Neural crest cell (in vitro differentiated cells): Measurements from ENCODE around the gene C1QL1. TPM values are rescaled to one million over a fixed set of nuclear protein-coding genes. Genes with fewer than 3 reads are reported as not detected.

ENCODE experiments used
- DNase-seq: peaks from one replicate; pipeline ENCODE4 v3.0.0; 2021; ENCODE audit warnings: low read depth, mixed read lengths, low spot score
- H3K27ac Mint-ChIP-seq: one replicate; pipeline ENCODE4 v1.8.0; 2021; ENCODE audit warnings: mild to moderate bottlenecking, mixed read lengths; ENCODE audit not compliant: unreplicated experiment
- H3K27me3 Mint-ChIP-seq: 2 replicates; pipeline ENCODE4 v1.8.0; 2021; ENCODE audit warnings: low read depth, mild to moderate bottlenecking, mixed read lengths
- H3K36me3 Mint-ChIP-seq: 2 replicates; pipeline ENCODE4 v1.8.0; 2021; ENCODE audit warnings: low read depth, mild to moderate bottlenecking, mixed read lengths
- H3K4me1 Mint-ChIP-seq: 2 replicates; pipeline ENCODE4 v1.8.0; 2021; ENCODE audit warnings: mixed read lengths
- H3K4me3 Mint-ChIP-seq: one replicate; pipeline ENCODE4 v1.8.0; 2021; ENCODE audit warnings: mild to moderate bottlenecking, mixed read lengths
- H3K9me3 Mint-ChIP-seq: 2 replicates; pipeline ENCODE4 v1.8.0; 2021; ENCODE audit warnings: mixed read lengths
- total RNA-seq: library from RNA; stranded (reverse); gene quantifications from 2 replicates; pipeline ENCODE4 v1.2.1, GENCODE V29; 2021
- TF ChIP-seq, protein P1 (sequence below): fragments of 200-600 bp; sonication (generic); conservative IDR thresholded peaks from 2 replicates; pipeline ENCODE4 v1.5.0; 2021; ENCODE audit warnings: antibody characterized with exemption, mild to moderate bottlenecking

C1QL1 gene
- total RNA-seq, 1 donor from 2014 or later, result 7.7 TPM

- TF ChIP-seq, protein P1, sequence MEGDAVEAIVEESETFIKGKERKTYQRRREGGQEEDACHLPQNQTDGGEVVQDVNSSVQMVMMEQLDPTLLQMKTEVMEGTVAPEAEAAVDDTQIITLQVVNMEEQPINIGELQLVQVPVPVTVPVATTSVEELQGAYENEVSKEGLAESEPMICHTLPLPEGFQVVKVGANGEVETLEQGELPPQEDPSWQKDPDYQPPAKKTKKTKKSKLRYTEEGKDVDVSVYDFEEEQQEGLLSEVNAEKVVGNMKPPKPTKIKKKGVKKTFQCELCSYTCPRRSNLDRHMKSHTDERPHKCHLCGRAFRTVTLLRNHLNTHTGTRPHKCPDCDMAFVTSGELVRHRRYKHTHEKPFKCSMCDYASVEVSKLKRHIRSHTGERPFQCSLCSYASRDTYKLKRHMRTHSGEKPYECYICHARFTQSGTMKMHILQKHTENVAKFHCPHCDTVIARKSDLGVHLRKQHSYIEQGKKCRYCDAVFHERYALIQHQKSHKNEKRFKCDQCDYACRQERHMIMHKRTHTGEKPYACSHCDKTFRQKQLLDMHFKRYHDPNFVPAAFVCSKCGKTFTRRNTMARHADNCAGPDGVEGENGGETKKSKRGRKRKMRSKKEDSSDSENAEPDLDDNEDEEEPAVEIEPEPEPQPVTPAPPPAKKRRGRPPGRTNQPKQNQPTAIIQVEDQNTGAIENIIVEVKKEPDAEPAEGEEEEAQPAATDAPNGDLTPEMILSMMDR, result no peak
- no peak for DNase-seq
These were observed 36.7 kb downstream of the C1QL1 start for GRCh38 chr17:44931376-44931775.

DNA sequence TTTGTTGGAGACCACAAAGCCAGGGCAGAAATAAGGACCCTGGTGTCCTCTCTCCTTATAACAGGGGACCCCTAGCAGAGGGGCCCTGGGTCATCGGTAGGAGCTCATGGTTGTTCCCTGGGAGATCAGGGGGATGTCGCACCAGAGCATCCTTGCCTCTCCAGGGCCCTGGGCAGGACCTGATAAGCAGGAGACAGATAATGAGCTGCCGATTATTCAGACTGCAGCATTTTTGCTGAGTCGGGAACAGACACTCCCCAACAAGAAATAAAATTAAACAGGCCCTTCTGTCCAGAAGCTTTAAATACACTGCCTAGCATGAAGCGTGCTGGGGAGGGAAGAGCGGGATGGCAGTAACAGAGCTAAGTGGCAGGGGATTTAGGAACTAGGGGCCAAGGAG is 37.4 kb downstream of the C1QL1 start:
- Mint-ChIP-seq H3K4me3 (no peak overlapping the region), H3K27ac (no peak overlapping the region), H3K36me3 (peaks cover 10% of the 10 kb centered on the region), H3K4me1 (no peaks in the 10 kb centered on the region), H3K9me3 (no peaks in the 10 kb centered on the region), H3K27me3 (no peaks in the 10 kb centered on the region)
- DNase-seq, result no peak
- TF ChIP-seq, protein P1, result no peak

More at GRCh38 chr17:44931376-44931775, 36.7 kb downstream of the C1QL1 start:
- peaks cover 7% of the 10 kb centered on the region for H3K36me3 Mint-ChIP-seq
- no peaks in the 10 kb centered on the region for H3K27me3 Mint-ChIP-seq
- no peaks in the 10 kb centered on the region for H3K4me1 Mint-ChIP-seq
- H3K4me3 Mint-ChIP-seq, result no peak overlapping the region
- H3K27ac Mint-ChIP-seq, result no peak overlapping the region
- no peaks in the 10 kb centered on the region for H3K9me3 Mint-ChIP-seq

- no peaks in the 10 kb centered on the region for H3K9me3 Mint-ChIP-seq
These were observed 39.0 kb downstream of the C1QL1 start for GRCh38 chr17:44928950-44929720.

GRCh38 chr17:44928136-44928535 is 40.0 kb downstream of the C1QL1 start:
- Mint-ChIP-seq H3K27me3 (peaks cover 3% of the 10 kb centered on the region), H3K9me3 (no peaks in the 10 kb centered on the region), H3K4me3 (no peak overlapping the region), H3K27ac (no peak overlapping the region), H3K36me3 (peaks cover 14% of the 10 kb centered on the region), H3K4me1 (peaks cover 5% of the 10 kb centered on the region)
- TF ChIP-seq, protein P1, result no peak
- DNase-seq, result no peak

More at GRCh38 chr17:44928950-44929720, 39.0 kb downstream of the C1QL1 start:
- H3K36me3 Mint-ChIP-seq, result peaks cover 14% of the 10 kb centered on the region
- H3K4me1 Mint-ChIP-seq, result no peaks in the 10 kb centered on the region
- TF ChIP-seq, protein P1, result no peak
- H3K27me3 Mint-ChIP-seq, result no peaks in the 10 kb centered on the region
- no peak for DNase-seq
- no peak overlapping the region for H3K27ac Mint-ChIP-seq
- no peak overlapping the region for H3K4me3 Mint-ChIP-seq

DNA sequence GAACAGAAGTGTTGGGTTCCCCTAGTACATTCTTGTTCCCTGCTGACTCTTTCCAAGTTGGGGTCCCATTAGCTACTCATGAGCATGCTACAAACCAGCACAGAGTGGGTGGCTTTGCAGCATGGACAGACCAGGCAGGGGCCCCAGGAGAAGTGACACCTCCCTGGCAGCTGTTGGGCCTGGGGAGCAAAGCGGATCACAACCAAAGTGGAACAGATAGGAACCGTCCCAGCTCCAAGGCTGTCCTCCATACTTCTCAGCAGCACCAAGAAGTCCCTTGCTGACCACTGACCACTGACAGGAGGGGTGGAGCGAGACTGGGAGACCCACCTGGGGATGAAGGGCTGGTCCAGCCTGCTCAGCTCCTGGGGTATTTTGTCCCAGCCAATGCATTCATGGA is 40.4 kb downstream of the C1QL1 start:
- H3K9me3 Mint-ChIP-seq, result no peaks in the 10 kb centered on the region
- H3K4me3 Mint-ChIP-seq, result no peak overlapping the region
- TF ChIP-seq, protein P1, result no peak
- DNase-seq, result no peak
- H3K4me1 Mint-ChIP-seq, result peaks cover 9% of the 10 kb centered on the region
- H3K36me3 Mint-ChIP-seq, result peaks cover 14% of the 10 kb centered on the region
- peaks cover 3% of the 10 kb centered on the region for H3K27me3 Mint-ChIP-seq
- no peak overlapping the region for H3K27ac Mint-ChIP-seq
